T-helper 17 cell (primary cell): ENCODE measurements around the gene DPH5. TPM values are rescaled to one million over a fixed set of nuclear protein-coding genes. Genes with fewer than 3 reads are reported as not detected.

Experiments used
- ATAC-seq: fragments of 150-1000 bp; cut with Tn5 transposase; 2 replicates; pipeline ENCODE4 v1.10.0; 2021; ENCODE audit warnings: mild to moderate bottlenecking, moderate library complexity
- DNase-seq, 3 donors: peaks; one replicate each; pipeline versions ENCODE4 v3.0.0 to v3.0.0-alpha.2; 2020 to 2021
- H3K9me3 ChIP-seq: one replicate; pipeline ENCODE4 v1.7.0; 2013; ENCODE audit warnings: low read length, mild to moderate bottlenecking; ENCODE audit not compliant: control insufficient read depth, poor library complexity, severe bottlenecking
- H3K27ac Mint-ChIP-seq: one replicate; pipeline ENCODE4 v1.8.0; 2022; ENCODE audit warnings: mild to moderate bottlenecking, moderate library complexity, mixed read lengths
- H3K27me3 Mint-ChIP-seq: one replicate; pipeline ENCODE4 v1.8.0; 2022; ENCODE audit warnings: mixed read lengths
- H3K36me3 Mint-ChIP-seq: one replicate; pipeline ENCODE4 v1.8.0; 2022; ENCODE audit warnings: low read depth, mixed read lengths
- H3K4me1 Mint-ChIP-seq: one replicate; pipeline ENCODE4 v1.8.0; 2022; ENCODE audit warnings: mild to moderate bottlenecking, mixed read lengths
- H3K4me3 Mint-ChIP-seq: one replicate; pipeline ENCODE4 v1.8.0; 2022; ENCODE audit warnings: mild to moderate bottlenecking, moderate library complexity, mixed read lengths
- total RNA-seq, 4 donors: library from RNA in 2 of 4; stranded (reverse) in 2 of 4; gene quantifications; one replicate each; pipeline ENCODE4 v1.2.3 and lab custom pipeline; 2022 to 2026

DPH5 gene
- total RNA-seq, 2 donors from 2014 or later: 28.8 to 29.5 TPM

DNA sequence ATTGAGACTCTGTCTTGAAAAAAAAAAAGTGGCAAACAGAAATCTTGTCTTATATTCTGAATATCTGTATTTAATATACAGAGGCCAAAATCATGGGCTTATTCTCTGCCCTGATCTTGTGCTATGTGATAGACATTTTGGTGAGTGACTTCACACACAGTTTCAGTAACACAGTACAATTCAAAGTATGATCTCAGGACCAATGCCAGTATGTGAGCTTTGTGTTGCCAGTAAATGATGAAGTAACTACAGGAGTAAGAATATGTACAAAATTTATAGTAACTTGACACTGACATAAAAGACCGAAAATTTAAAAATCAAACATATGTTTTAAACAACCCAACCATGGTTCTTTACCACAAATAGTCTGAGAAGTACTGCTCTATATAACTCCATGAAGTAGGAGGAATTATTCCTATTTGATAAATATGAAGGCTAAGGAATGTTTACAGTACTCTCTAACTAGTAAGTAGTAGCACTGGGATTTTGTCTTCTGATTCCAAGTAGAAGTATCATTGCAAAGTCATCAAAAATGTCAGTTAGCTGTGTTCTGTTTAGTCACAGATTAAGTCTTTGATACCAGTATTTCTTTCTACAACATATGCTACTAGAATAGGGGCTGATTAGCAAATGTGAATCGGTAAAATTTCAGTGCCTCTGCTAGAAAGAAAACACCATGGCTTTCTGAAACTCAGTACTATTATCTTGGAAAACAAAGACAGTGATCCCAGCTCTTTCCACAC is 25.3 kb downstream of the DPH5 start:
- Mint-ChIP-seq H3K27ac (no peak overlapping the region), H3K36me3 (peaks cover 8% of the 10 kb centered on the region), H3K27me3 (no peaks in the 10 kb centered on the region), H3K4me1 (peaks cover 34% of the 10 kb centered on the region), H3K4me3 (no peak overlapping the region)
- DNase-seq: no peak
- no peak for ATAC-seq
- no peaks in the 10 kb centered on the region for H3K9me3 ChIP-seq

DNA sequence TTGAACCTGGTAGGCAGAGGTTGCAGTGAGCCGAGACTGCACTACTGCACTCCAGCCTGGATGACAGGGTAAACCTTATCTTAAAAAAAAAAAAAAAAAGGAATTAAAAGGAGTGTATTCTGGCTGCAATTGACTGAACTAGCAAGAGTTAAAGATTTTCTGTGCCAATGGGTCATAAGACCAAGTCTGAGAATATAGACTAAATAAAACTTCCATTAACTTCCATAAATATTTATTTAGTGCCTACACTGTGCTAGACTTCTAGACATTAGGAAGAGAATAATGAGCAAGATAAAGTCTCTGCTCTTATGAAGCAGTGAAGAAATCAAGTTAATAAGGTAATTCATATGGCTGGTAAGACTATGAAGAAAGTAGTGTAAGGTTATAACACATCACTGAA is 27.2 kb downstream of the DPH5 start:
- H3K27me3 Mint-ChIP-seq: no peaks in the 10 kb centered on the region
- peaks cover 24% of the 10 kb centered on the region for H3K4me1 Mint-ChIP-seq
- peaks cover 11% of the 10 kb centered on the region for H3K36me3 Mint-ChIP-seq
- ATAC-seq (no peak), DNase-seq (no peak)
- H3K27ac Mint-ChIP-seq: no peak overlapping the region
- H3K4me3 Mint-ChIP-seq: no peak overlapping the region
- H3K9me3 ChIP-seq: no peaks in the 10 kb centered on the region

DNA sequence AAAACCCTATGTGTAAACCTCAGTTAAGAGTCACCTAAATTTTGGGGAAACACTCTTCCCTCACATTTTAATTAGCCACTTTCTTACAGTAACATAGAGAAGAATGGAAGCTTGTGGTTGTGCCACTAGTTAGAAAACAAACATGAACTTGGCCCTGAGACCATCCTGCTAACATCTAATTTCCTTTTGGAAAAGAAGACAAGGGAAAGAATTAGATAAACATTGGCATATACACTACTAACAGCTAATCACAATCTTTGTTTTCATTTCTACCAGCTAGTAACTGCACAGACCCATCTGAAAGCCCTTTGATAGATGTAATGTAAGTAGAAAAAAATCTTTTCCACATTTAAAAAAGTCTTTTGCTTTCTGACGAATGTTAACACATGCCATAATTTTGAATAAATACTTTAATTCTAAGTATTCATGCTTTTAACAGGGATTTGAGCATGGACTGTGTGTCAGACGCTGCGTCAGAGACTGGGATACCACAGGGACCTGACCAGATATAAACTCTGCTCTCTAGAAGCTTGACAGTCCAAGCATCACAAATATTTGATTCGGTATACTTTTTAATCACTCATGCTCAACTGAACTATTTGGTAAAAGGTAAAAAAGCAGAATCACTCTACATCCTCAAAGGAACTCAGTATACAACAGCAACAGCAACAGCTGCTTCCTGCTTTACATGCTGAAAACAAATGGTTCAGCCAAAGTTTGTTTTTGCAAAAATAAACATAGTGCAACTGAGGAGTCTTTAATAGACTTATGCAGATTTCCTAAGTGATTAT is 30.2 kb downstream of the DPH5 start:
- Mint-ChIP-seq H3K4me3 (no peak overlapping the region), H3K27ac (peak overlapping the region; percentile 81), H3K27me3 (no peaks in the 10 kb centered on the region), H3K4me1 (peaks cover 13% of the 10 kb centered on the region), H3K36me3 (peaks cover 13% of the 10 kb centered on the region)
- H3K9me3 ChIP-seq: no peaks in the 10 kb centered on the region
- DNase-seq (no peak), ATAC-seq (peak; percentile 30)

DNA sequence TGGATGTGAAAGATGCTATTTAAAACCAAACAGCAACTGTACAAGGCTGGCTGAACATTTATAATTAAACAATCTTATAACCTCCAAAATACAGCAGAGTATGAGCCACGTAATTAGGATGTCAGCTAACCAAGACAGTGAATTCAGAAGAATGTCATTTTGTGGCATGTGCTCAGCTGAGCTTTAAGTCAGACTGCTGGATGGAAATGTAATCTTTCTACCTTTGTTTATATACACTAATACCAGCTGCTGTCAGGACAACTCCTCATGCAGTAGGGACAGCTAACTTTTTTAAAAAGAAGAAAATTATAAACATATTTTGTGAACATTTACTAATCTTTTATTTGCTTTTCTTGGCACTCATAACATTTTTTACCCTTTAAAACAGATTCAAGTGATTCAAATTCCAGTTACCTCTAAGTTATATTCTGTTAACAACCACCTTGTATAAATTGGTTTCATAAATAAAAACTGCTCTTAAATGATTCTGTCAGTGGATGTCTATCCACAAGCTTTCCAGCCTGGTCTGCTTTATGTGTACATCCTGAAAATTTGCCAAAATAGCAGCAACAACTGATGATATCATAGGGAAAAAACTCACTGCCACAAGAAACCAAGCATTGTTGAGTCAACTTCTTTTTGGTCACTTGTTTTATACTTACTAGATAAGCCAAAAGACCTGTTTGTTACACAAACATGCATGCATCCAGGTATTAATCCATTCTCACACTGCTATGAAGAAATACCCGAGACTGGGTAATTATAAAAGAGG is 36.1 kb downstream of the DPH5 start:
- Mint-ChIP-seq H3K36me3 (peaks cover 7% of the 10 kb centered on the region), H3K4me3 (no peak overlapping the region), H3K4me1 (peaks cover 2% of the 10 kb centered on the region), H3K27ac (no peak overlapping the region), H3K27me3 (no peaks in the 10 kb centered on the region)
- no peak for ATAC-seq
- H3K9me3 ChIP-seq: no peaks in the 10 kb centered on the region
- DNase-seq: no peak

DNA sequence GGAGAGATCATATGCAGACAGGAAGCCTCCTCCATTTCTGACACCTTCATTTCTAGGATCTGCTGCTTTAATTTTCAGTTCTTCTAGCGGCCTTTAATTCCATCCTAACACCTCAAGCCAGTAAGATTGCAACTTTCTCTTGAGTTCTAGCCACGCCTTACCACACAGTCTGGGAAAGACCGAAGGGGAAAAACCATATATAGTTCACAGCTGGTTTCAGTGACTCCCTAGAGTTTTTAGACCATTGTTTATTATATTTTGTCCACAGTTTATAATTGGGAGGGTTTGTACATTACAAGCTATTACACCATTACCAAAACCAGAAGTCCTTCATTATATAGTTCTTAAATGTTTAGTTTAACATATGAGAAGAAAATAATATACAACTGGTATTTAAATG is 37.5 kb downstream of the DPH5 start:
- no peaks in the 10 kb centered on the region for H3K9me3 ChIP-seq
- H3K4me3 Mint-ChIP-seq: no peak overlapping the region
- H3K27ac Mint-ChIP-seq: no peak overlapping the region
- DNase-seq (no peak), ATAC-seq (no peak)
- peaks cover 5% of the 10 kb centered on the region for H3K4me1 Mint-ChIP-seq
- H3K36me3 Mint-ChIP-seq: peaks cover 7% of the 10 kb centered on the region
- no peaks in the 10 kb centered on the region for H3K27me3 Mint-ChIP-seq

DNA sequence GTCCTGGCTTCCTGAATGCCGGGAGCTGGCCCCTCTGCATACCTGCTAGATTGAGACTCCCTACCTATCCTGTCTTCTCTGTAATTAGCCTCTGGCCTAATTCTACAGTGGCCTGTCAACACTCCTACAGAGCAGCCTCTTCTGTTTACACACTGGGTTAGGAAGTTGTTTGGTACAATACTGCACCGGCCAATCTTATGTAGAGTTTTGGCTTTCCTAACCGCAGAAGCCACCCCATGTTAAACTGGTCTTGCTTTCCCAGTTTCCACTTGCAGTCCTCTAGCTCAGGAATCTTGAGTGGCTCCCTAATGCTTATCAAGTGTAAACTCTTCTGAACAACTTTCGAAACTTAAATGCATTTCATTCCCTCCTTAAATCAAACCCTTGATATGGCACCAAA is 42.8 kb downstream of the DPH5 start:
- H3K27me3 Mint-ChIP-seq: no peaks in the 10 kb centered on the region
- H3K9me3 ChIP-seq: peaks cover 2% of the 10 kb centered on the region
- peaks cover 8% of the 10 kb centered on the region for H3K4me1 Mint-ChIP-seq
- peaks cover 11% of the 10 kb centered on the region for H3K36me3 Mint-ChIP-seq
- H3K4me3 Mint-ChIP-seq: no peak overlapping the region
- no peak for DNase-seq
- H3K27ac Mint-ChIP-seq: no peak overlapping the region
- no peak for ATAC-seq

DNA sequence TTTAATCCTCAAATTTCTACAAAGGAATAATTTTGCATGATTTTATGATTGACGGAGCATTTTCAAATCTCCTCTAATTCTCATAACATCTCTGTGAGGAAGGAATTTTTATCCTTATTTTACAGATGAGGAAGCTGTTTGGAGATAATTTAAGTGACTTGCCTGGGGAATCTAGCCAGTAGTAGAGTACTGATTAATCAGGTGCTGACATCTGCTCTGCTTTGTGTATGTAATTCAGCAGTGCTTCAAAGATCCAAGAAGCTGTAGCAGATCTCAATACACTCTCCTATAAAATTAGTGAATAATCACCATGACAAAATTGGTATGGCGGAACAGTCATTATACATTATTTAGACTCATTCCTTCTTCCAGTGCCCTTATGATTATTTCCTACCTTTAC is 46.0 kb downstream of the DPH5 start:
- Mint-ChIP-seq H3K27ac (peak overlapping the region; percentile 34), H3K36me3 (peaks cover 11% of the 10 kb centered on the region), H3K4me1 (peaks cover 12% of the 10 kb centered on the region), H3K4me3 (no peak overlapping the region), H3K27me3 (no peaks in the 10 kb centered on the region)
- H3K9me3 ChIP-seq: peaks cover 2% of the 10 kb centered on the region
- no peak for ATAC-seq
- no peak for DNase-seq

DNA sequence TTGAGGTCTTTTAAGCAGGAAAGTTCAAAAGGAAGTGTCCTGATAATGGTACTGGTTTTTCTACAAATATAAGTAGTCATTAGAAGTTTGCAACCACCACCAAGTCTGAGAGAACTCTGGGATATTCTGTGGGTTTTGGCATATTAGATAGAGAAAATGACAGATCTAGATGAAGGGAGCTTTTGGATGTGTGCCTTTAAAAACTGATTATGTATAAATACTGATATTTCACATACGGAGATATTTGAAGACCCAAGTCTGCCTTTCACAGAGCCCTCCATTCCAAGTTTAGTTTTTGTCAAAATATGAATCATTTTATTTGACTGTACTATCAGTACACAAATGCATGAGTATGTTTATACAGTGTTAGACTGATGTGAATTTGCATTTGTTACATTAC is 48.6 kb downstream of the DPH5 start:
- H3K4me3 Mint-ChIP-seq: no peak overlapping the region
- peaks cover 16% of the 10 kb centered on the region for H3K4me1 Mint-ChIP-seq
- peaks cover 13% of the 10 kb centered on the region for H3K36me3 Mint-ChIP-seq
- H3K27ac Mint-ChIP-seq: no peak overlapping the region
- H3K27me3 Mint-ChIP-seq: no peaks in the 10 kb centered on the region
- DNase-seq (no peak), ATAC-seq (no peak)
- no peaks in the 10 kb centered on the region for H3K9me3 ChIP-seq

DNA sequence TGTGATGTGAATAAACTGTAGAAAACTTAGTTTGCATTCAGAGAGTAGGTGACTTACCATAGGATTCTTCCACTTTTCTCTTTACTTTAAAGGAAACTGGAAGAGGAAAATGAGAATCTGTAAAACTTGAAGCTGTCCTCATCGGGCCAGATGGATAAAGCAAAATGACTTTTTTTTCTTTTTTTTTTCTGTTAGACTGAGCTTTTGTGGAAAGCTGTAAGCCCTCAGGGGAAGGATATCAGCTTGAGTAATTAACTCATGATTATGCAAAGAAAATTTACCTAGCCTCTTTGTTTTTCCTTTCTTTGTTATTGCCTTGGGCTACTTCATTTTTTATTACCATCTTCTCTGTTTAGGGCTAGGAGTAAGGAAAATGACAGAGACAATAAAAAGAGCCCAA is 53.4 kb downstream of the DPH5 start:
- peaks cover 14% of the 10 kb centered on the region for H3K36me3 Mint-ChIP-seq
- H3K4me3 Mint-ChIP-seq: no peak overlapping the region
- DNase-seq (no peak), ATAC-seq (no peak)
- no peaks in the 10 kb centered on the region for H3K9me3 ChIP-seq
- peak overlapping the region; percentile 77 for H3K27ac Mint-ChIP-seq
- no peaks in the 10 kb centered on the region for H3K27me3 Mint-ChIP-seq
- peaks cover 23% of the 10 kb centered on the region for H3K4me1 Mint-ChIP-seq

DNA sequence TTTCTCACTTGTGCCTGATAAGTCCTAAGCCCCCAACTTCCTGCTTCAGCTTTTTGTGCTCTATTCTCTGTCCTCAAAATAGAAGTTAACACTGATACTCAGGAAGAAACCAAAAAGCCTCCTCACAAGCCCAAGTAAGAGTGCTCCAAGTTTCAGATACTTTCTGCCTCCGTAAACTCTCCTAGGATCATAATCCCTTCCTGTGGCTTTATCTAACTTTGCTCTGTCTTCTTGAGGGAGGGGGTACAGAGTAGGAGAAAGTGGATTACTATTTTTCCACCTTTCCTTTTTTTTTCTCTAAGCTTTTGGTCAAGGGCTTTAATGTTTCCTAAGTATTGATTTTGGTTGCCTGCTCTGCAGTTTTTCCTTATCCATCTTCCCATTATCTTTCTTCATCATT is 54.6 kb downstream of the DPH5 start:
- DNase-seq (no peak), ATAC-seq (no peak)
- no peak overlapping the region for H3K4me3 Mint-ChIP-seq
- H3K27me3 Mint-ChIP-seq: no peaks in the 10 kb centered on the region
- H3K9me3 ChIP-seq: no peaks in the 10 kb centered on the region
- peaks cover 19% of the 10 kb centered on the region for H3K4me1 Mint-ChIP-seq
- peaks cover 15% of the 10 kb centered on the region for H3K36me3 Mint-ChIP-seq
- H3K27ac Mint-ChIP-seq: peak overlapping the region; percentile 77

DNA sequence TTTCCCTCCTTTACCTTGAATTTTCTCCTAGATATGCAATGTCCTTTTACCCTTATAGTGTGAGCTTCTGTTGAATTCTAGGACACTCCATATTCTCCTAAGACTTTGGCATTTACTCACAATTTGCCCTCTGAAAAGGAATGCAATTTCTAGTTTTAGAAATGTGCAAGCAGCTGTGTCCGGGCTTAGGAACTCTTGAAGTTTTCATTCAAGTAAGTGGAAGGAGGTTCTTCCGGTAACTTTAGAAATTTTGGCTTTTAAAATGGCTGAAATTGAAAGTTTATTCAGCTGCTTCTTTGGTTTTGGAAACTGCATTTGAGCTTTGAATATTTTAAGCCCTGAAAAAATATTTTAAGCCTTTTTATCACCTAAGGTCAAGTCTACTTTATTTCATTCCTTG is 56.3 kb downstream of the DPH5 start:
- Mint-ChIP-seq H3K4me1 (peaks cover 19% of the 10 kb centered on the region), H3K27me3 (no peaks in the 10 kb centered on the region), H3K4me3 (no peak overlapping the region), H3K36me3 (peaks cover 13% of the 10 kb centered on the region), H3K27ac (no peak overlapping the region)
- DNase-seq (no peak), ATAC-seq (no peak)
- no peaks in the 10 kb centered on the region for H3K9me3 ChIP-seq

DNA sequence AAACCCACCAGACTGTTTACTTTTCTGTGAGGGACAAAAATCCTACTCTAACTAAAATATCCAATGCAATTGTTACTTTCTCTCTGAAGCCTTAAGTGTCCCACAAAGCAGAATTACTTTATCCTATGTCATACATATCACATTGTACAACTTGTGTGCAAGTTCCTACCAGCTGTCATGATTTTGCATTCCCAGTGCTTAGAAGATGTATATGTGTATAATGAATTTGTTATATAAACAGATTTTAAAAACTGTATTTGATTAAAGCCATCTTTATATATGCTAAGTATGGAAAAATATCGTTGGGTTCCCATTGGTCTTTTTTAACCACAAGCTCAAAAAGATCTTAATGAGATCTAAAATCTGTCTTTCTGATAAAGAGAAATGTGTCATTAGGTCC is 57.0 kb downstream of the DPH5 start:
- Mint-ChIP-seq H3K27me3 (no peaks in the 10 kb centered on the region), H3K27ac (no peak overlapping the region), H3K36me3 (peaks cover 13% of the 10 kb centered on the region), H3K4me3 (no peak overlapping the region), H3K4me1 (peaks cover 16% of the 10 kb centered on the region)
- ATAC-seq (no peak), DNase-seq (no peak)
- no peaks in the 10 kb centered on the region for H3K9me3 ChIP-seq

DNA sequence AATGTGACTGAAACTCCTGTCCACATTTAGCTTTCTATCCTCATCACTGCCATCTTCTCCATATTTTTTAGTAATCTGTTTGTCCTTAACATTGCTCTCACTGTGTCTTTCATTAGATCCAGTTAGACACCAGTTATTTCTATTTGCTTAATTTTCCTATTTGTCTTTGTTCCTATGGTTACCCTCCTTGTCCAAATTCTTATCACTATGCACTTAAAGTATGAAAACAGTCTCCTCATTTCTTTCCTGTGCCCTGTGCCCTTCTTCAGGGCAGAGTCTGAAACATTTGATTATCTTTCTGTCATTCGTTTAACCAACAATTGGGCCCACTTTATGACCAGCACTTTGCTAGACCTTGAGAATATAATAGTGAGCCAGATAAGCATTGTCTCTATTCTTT is 65.5 kb downstream of the DPH5 start:
- no peaks in the 10 kb centered on the region for H3K27me3 Mint-ChIP-seq
- peak overlapping the region; percentile 12 for H3K27ac Mint-ChIP-seq
- peaks cover 20% of the 10 kb centered on the region for H3K4me1 Mint-ChIP-seq
- peaks cover 12% of the 10 kb centered on the region for H3K36me3 Mint-ChIP-seq
- no peak for ATAC-seq
- H3K4me3 Mint-ChIP-seq: no peak overlapping the region
- DNase-seq: no peak
- no peaks in the 10 kb centered on the region for H3K9me3 ChIP-seq
